ENCODE results near the gene DOCK11. TPM values are rescaled to one million over a fixed set of nuclear protein-coding genes. Genes with fewer than 3 reads are reported as not detected.

Gene DOCK11
- total RNA-seq, 1 experiment from 2014 or later = 2.1 TPM

- TF ChIP-seq EZH2 (IDR thresholded peaks at IDR 0.05; ENCODE audit: borderline replicate concordance, low read depth, low read length, poor library complexity, severe bottlenecking) (no peak), CTCF (conservative IDR thresholded peaks at IDR 0.05; ENCODE audit: low read depth, low read length) (no peak)
- no peaks in the 10 kb centered on the region for H3K27me3 ChIP-seq (replicated peaks; ENCODE audit: insufficient read depth, low read depth, low read length, poor library complexity)
- no peak overlapping the region for H3K27ac ChIP-seq (ENCODE audit: low read depth, low read length, poor library complexity, severe bottlenecking)
- BruUV-seq (replicated peaks) = no TSS peak
- POLR2A ChIA-PET (ENCODE audit: low non-redundant PET) = no interaction called here
- no peak for DNase-seq (ENCODE audit: low spot score)
- no peaks in the 10 kb centered on the region for H3K36me3 ChIP-seq (ENCODE audit: insufficient read depth, low read length, poor library complexity, severe bottlenecking)
- no peaks in the 10 kb centered on the region for H3K9me3 ChIP-seq (ENCODE audit: low read depth, low read length, poor library complexity, severe bottlenecking)
- intact Hi-C loops (cut with micrococcal nuclease; ENCODE audit: unreplicated experiment) = no loop called here
- CTCF ChIA-PET = no interaction called here
- H3K4me3 ChIP-seq (ENCODE audit: low read depth, low read length, poor library complexity, severe bottlenecking) = no peak overlapping the region
- no peaks in the 10 kb centered on the region for H3K4me1 ChIP-seq (ENCODE audit: insufficient read depth, low read length, poor library complexity, severe bottlenecking)
Measured at GRCh38 chrX:118660085-118660484, 164.5 kb downstream of the DOCK11 start.

- CTCF ChIA-PET = no interaction called here
- H3K27ac ChIP-seq (ENCODE audit: low read depth, low read length, poor library complexity, severe bottlenecking) = no peak overlapping the region
Measured at GRCh38 chrX:118665204-118665603, 169.6 kb downstream of the DOCK11 start.

GRCh38 chrX:118666521-118666920 is 170.9 kb downstream of the DOCK11 start:
- no peaks in the 10 kb centered on the region for H3K9me3 ChIP-seq (ENCODE audit: low read depth, low read length, poor library complexity, severe bottlenecking)
- intact Hi-C loops (cut with micrococcal nuclease; ENCODE audit: unreplicated experiment) = no loop called here
- TF ChIP-seq EZH2 (IDR thresholded peaks at IDR 0.05; ENCODE audit: borderline replicate concordance, low read depth, low read length, poor library complexity, severe bottlenecking) = no peak
- no TSS peak for BruUV-seq (replicated peaks)
- no peaks in the 10 kb centered on the region for H3K27me3 ChIP-seq (replicated peaks; ENCODE audit: insufficient read depth, low read depth, low read length, poor library complexity)
- CTCF ChIA-PET = no interaction called here
- H3K4me3 ChIP-seq (ENCODE audit: low read depth, low read length, poor library complexity, severe bottlenecking) = no peak overlapping the region
- H3K27ac ChIP-seq (ENCODE audit: low read depth, low read length, poor library complexity, severe bottlenecking) = no peak overlapping the region
- no peaks in the 10 kb centered on the region for H3K36me3 ChIP-seq (ENCODE audit: insufficient read depth, low read length, poor library complexity, severe bottlenecking)
- no peak for DNase-seq (ENCODE audit: low spot score)
- POLR2A ChIA-PET (ENCODE audit: low non-redundant PET) = no interaction called here
- H3K4me1 ChIP-seq (ENCODE audit: insufficient read depth, low read length, poor library complexity, severe bottlenecking) = no peaks in the 10 kb centered on the region

More at GRCh38 chrX:118665204-118665603, 169.6 kb downstream of the DOCK11 start:
- POLR2A ChIA-PET (ENCODE audit: low non-redundant PET) = no interaction called here
- no peaks in the 10 kb centered on the region for H3K36me3 ChIP-seq (ENCODE audit: insufficient read depth, low read length, poor library complexity, severe bottlenecking)
- no peaks in the 10 kb centered on the region for H3K27me3 ChIP-seq (replicated peaks; ENCODE audit: insufficient read depth, low read depth, low read length, poor library complexity)
- no peak for TF ChIP-seq CTCF (conservative IDR thresholded peaks at IDR 0.05; ENCODE audit: low read depth, low read length)
- no peak for TF ChIP-seq EZH2 (IDR thresholded peaks at IDR 0.05; ENCODE audit: borderline replicate concordance, low read depth, low read length, poor library complexity, severe bottlenecking)
- H3K4me3 ChIP-seq (ENCODE audit: low read depth, low read length, poor library complexity, severe bottlenecking) = no peak overlapping the region
- no peak for DNase-seq (ENCODE audit: low spot score)
- BruUV-seq (replicated peaks) = no TSS peak
- no peaks in the 10 kb centered on the region for H3K4me1 ChIP-seq (ENCODE audit: insufficient read depth, low read length, poor library complexity, severe bottlenecking)
- intact Hi-C loops (cut with micrococcal nuclease; ENCODE audit: unreplicated experiment) = no loop called here
- H3K9me3 ChIP-seq (ENCODE audit: low read depth, low read length, poor library complexity, severe bottlenecking) = no peaks in the 10 kb centered on the region

- Histone ChIP-seq H3K4me1 (ENCODE audit: insufficient read depth, low read length, poor library complexity, severe bottlenecking) (no peaks in the 10 kb centered on the region), H3K27ac (ENCODE audit: low read depth, low read length, poor library complexity, severe bottlenecking) (no peak overlapping the region), H3K36me3 (ENCODE audit: insufficient read depth, low read length, poor library complexity, severe bottlenecking) (no peaks in the 10 kb centered on the region), H3K4me3 (ENCODE audit: low read depth, low read length, poor library complexity, severe bottlenecking) (no peak overlapping the region), H3K9me3 (ENCODE audit: low read depth, low read length, poor library complexity, severe bottlenecking) (no peaks in the 10 kb centered on the region), H3K27me3 (replicated peaks; ENCODE audit: insufficient read depth, low read depth, low read length, poor library complexity) (no peaks in the 10 kb centered on the region)
- BruUV-seq (replicated peaks) = no TSS peak
- TF ChIP-seq CTCF (conservative IDR thresholded peaks at IDR 0.05; ENCODE audit: low read depth, low read length) (no peak), EZH2 (IDR thresholded peaks at IDR 0.05; ENCODE audit: borderline replicate concordance, low read depth, low read length, poor library complexity, severe bottlenecking) (no peak)
- ChIA-PET POLR2A (ENCODE audit: low non-redundant PET) (no interaction called here), CTCF (no interaction called here)
- intact Hi-C loops (cut with micrococcal nuclease; ENCODE audit: unreplicated experiment) = no loop called here
- DNase-seq (ENCODE audit: low spot score) = peak; percentile 22
Measured at GRCh38 chrX:118669435-118669834, 173.8 kb downstream of the DOCK11 start.
